HL-60 (cell line): ENCODE results near the gene PSMD11.

ENCODE experiments used
- POLR2AphosphoS5 ChIP-seq: IDR thresholded peaks from 2 replicates; pipeline ENCODE4 v1.6.1; 2012; ENCODE audit warnings: low read depth
- TF ChIP-seq, protein P1 (sequence below): IDR thresholded peaks from one replicate; pipeline ENCODE4 v1.5.1; 2011; ENCODE audit warnings: low read length, control low read depth, inconsistent platforms; ENCODE audit not compliant: insufficient read depth

DNA sequence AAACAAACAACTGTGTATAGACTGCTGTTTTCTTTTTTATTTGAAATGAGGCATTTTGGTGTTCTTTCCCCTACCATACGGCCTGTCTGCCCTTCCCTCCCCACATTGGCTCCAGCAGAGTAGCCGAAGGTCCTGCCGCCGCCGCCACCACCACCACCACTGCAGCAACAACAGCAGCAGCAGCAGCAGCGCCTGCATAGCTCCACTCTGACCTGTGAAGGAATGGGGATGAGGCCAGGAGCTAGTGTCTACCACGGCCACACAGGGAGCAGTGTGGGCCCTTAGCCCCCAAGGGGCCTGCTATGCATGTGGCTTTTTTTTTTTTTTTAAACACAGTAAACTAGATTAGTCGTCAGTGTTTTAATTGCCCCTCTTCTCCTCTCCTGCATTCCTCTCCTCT lies 36.9 kb downstream of the PSMD11 start:
- no peak for TF ChIP-seq POLR2AphosphoS5
- TF ChIP-seq, protein P1, sequence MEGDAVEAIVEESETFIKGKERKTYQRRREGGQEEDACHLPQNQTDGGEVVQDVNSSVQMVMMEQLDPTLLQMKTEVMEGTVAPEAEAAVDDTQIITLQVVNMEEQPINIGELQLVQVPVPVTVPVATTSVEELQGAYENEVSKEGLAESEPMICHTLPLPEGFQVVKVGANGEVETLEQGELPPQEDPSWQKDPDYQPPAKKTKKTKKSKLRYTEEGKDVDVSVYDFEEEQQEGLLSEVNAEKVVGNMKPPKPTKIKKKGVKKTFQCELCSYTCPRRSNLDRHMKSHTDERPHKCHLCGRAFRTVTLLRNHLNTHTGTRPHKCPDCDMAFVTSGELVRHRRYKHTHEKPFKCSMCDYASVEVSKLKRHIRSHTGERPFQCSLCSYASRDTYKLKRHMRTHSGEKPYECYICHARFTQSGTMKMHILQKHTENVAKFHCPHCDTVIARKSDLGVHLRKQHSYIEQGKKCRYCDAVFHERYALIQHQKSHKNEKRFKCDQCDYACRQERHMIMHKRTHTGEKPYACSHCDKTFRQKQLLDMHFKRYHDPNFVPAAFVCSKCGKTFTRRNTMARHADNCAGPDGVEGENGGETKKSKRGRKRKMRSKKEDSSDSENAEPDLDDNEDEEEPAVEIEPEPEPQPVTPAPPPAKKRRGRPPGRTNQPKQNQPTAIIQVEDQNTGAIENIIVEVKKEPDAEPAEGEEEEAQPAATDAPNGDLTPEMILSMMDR, result no peak
